HFF-Myc (cell line): ENCODE results near the gene GSN.

Experiments
- DNase-seq: peaks from one replicate; pipeline ENCODE4 v3.0.0-alpha.2; 2011; ENCODE audit warnings: low read depth; ENCODE audit errors: extremely low read depth
- H3K4me3 ChIP-seq: replicated peaks from 2 replicates; pipeline ENCODE4 v1.5.1; 2011; ENCODE audit warnings: low read depth, mild to moderate bottlenecking, control low read depth, low read length
- TF ChIP-seq, protein P1 (sequence below): IDR thresholded peaks from 2 replicates; pipeline ENCODE4 v1.5.1; 2012; ENCODE audit warnings: mild to moderate bottlenecking, low read depth, low read length, control low read depth; ENCODE audit errors: missing control alignments

The GSN gene

DNA sequence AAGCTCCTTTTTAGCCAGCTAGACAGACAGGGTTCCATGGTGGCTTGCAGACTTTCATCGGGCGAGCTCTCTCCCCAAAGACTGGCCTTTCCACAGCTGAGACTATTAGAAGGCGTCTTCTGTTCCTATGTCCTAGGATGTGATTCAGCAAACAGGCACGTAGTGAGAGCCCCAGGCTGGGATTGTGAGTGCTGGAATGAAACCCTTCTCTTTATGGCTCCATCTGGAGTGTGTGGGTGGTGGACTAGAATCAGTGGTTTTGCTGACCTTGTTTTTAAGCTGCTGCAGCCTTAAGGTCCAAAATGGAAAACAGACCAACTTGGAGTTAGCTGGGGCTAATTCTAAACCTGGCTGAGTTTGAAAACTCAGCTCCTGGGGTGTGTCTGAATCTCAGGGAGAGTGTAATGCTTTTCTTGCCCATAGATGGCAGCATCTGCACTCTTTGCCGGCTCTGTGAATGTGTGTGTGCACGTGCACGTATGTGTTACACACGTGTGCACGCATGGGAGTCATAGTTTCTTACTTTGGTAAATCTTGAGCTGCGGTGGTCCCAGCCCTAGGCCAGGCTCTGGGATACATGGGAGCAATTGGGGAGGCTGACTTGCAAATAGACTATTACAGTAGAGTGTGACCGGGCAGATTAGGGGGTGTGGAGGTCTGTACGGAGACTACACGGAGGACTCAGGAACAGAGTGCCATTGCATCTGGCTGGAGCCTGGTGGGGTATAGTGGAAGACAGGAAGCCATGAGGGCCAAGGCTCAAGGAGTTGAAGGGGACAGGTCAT, 10.7 kb downstream of the GSN start:
- DNase-seq: peak; percentile 99
- no peak overlapping the region for H3K4me3 ChIP-seq
- TF ChIP-seq, protein P1, sequence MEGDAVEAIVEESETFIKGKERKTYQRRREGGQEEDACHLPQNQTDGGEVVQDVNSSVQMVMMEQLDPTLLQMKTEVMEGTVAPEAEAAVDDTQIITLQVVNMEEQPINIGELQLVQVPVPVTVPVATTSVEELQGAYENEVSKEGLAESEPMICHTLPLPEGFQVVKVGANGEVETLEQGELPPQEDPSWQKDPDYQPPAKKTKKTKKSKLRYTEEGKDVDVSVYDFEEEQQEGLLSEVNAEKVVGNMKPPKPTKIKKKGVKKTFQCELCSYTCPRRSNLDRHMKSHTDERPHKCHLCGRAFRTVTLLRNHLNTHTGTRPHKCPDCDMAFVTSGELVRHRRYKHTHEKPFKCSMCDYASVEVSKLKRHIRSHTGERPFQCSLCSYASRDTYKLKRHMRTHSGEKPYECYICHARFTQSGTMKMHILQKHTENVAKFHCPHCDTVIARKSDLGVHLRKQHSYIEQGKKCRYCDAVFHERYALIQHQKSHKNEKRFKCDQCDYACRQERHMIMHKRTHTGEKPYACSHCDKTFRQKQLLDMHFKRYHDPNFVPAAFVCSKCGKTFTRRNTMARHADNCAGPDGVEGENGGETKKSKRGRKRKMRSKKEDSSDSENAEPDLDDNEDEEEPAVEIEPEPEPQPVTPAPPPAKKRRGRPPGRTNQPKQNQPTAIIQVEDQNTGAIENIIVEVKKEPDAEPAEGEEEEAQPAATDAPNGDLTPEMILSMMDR: peak; percentile 88

DNA sequence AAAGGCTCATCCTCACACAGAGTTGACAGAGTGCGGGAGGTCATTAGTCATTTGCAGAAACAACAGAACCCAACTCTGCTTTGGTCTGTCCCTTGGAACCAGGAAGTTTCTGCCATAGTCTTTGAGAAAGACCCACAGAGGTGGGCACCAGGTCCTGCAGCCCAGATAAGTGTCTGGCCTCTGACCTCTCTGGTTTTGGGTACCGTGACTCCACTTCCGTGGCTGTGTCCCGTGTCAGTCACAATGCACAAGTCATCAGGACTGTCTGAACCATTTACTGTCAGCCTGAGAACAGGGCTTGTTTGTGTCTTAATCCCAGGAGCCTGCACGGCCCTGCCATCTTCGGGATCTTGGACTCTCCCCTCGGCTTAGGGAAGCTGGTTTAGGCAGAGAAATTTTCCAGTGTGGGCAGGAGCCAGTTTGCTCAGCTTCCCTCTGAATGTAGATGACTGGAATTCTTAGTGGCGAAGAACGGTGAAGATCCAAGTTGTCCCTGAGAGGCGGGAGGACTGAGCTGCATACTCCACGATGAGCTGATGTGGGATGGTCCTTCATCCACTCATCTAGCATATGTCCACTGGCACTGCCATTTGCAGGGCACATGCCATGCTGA, 11.9 kb downstream of the GSN start:
- TF ChIP-seq, protein P1: no peak
- DNase-seq: no peak
- no peak overlapping the region for H3K4me3 ChIP-seq

DNA sequence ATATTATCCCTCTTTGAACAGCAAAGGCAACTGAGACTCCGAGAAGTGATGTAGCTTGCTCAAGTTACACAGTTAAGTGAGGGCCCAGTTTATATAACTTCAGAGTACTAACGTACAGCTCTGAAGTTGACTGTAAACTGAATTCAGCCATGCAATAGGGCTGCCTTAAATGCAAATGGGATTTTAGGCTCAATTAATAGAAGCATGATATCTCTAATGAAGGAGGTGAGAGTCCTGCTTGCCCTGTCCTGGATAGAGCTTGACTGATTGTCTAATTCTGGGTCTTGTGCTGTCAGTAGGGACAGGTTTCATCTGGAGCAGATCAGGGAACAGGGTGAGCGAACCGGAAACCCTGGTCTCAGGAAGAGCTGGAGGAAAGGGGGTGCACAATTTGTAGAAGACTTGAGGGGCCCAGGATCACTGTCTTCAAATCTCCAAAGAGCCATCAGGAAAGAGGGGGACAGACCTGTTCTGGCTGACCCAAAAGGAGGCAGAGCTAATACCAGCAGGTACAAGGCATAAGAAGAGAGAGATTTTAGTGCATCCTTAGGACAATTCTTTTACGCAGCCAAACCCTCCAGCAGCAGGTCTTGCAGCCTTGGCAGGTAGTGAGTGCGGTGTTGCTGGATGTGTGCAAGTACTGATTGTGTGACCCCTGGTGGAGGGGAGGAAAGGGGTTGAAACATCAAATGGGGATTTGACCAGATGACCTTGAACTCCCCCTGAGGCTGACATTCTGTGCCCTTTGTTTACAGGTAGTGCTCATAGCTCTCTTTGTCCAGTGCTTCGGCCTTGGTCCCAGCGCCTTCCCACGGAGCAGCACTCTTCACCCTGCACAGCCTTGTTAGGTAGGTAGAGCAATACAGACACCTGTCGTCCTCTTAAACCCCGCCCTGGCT, 13.0 kb downstream of the GSN start:
- TF ChIP-seq, protein P1: no peak
- H3K4me3 ChIP-seq: no peak overlapping the region
- DNase-seq: no peak

DNA sequence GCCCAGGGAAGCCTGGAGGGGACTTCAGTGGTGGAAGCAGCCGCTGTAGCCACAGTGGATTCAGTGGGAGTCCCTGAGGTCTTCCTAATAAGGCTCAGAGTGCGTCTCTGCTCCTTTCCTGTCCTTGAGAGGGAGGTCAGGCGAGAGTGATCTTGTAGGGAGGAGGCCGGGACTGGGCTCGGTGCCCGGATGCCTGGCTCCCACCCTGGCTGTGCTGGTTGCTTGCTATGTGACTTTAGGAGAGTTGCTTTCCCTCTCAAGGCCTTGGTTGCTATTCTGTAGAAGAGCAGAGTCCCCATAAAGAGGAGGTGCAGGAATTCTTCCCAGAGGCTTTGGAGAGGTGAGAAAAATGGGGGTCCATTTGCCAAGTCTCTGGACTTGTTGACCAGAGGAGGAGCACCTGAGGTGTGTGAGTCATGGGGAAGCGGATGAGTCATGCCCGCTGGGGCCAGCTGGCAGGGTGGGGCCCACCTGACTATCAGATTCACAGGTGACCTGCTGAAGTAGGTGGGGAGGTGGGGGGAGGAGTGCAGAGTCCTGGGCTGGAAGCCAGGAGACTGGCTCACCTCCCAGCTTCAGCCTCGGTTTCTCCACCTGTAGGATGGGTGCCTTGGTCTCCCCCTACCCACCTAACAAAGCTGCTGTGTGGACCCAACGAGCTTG, 13.8 kb downstream of the GSN start:
- H3K4me3 ChIP-seq: no peak overlapping the region
- no peak for DNase-seq
- TF ChIP-seq, protein P1: no peak

DNA sequence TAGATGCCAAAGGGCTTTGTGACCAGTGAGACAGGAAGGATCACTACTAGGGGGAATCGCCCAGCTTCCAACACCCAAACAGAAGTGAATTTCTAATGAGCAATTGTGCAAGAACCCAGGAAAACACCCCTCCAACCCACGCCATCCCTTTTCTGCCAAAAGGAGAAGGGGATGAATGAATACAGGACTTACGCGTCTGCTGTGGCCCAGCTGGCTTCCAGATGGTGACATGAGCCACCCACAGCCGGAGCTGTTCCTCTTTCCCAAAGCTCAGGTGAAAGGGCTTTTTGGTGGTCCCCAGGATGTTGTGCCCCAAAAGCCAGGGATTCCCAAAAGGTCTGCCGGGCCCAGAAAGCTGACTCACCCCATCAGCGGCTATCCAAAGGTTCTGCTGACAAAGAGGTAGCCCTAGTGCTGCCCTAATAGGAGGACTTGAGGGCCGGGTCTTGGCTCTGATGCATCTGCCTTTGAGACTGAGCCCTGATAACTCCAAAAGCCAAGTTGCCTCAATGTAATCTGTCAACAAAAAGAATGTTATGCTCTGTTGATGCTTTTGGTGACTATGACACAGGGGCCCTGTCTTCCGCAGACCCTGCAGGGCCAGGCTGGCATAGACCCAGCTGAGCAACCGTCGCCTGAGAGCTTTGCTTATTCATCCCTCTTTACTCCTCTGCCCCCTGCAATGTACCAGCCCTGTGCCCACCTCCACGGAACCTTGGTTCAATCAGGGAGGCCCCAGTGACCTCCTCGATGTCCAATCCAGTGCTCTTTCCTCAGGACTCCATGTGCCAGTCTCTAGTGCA, 14.5 kb downstream of the GSN start:
- TF ChIP-seq, protein P1: no peak
- no peak overlapping the region for H3K4me3 ChIP-seq
- DNase-seq: peak; percentile 87

DNA sequence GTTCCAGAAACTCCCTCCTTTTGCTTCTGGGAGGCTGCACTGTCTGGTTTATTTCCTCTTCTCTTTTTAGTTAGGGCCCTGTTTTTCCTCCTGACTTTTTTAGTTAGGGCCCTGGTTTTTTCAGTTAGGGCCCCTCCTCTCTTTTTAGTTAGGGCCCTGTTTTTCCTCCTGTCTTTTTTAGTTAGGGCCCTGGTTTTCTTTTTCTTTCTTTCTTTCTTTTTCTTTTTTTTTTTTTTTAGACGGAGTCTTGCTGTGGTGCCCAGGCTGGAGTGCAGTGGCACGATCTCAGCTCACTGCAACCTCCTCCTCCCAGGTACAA, 15.1 kb downstream of the GSN start:
- H3K4me3 ChIP-seq: no peak overlapping the region
- no peak for DNase-seq
- TF ChIP-seq, protein P1: no peak
